ENCODE data around the gene ZNF322. TPM values are rescaled to one million over a fixed set of nuclear protein-coding genes. Genes with fewer than 3 reads are reported as not detected.

The ZNF322 gene
- total RNA-seq, 1 donor from 2014 or later: 30.0 TPM

DNA sequence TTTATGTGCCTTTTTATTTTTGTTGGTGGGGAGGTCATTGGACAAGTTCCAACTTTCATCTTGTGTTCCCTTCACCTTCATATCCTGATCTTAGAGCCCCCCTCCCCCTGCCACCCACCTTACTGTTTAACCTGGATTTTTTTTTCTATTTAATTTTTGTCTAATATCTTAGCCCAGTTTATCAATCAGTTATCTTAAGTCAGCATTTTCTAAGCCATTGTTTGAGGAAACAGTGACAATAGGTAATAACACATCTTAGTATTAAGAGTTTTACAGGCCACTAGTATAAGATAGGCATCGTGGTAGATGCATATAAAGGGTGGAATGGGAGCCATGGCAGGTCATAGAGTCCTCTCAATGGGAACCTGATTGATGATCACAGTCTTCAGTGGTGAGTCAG is 60.4 kb downstream of the ZNF322 start:
- TF ChIP-seq CTCF (IDR thresholded peaks at IDR 0.05): no peak
- Mint-ChIP-seq H3K36me3 (ENCODE audit: low read depth) (peaks cover 12% of the 10 kb centered on the region), H3K27ac (ENCODE audit: unreplicated experiment) (no peak overlapping the region), H3K27me3 (ENCODE audit: low read depth) (peaks cover 3% of the 10 kb centered on the region), H3K4me1 (ENCODE audit: low read depth) (peaks cover 20% of the 10 kb centered on the region), H3K4me3 (ENCODE audit: unreplicated experiment) (no peak overlapping the region), H3K9me3 (ENCODE audit: low read depth) (no peaks in the 10 kb centered on the region)
- no peak for DNase-seq (ENCODE audit: low spot score)

- Mint-ChIP-seq H3K27me3 (ENCODE audit: low read depth) (peaks cover 11% of the 10 kb centered on the region), H3K9me3 (ENCODE audit: low read depth) (no peaks in the 10 kb centered on the region), H3K4me3 (ENCODE audit: unreplicated experiment) (no peak overlapping the region), H3K27ac (ENCODE audit: unreplicated experiment) (no peak overlapping the region), H3K4me1 (ENCODE audit: low read depth) (peaks cover 20% of the 10 kb centered on the region), H3K36me3 (ENCODE audit: low read depth) (peaks cover 12% of the 10 kb centered on the region)
- TF ChIP-seq CTCF (IDR thresholded peaks at IDR 0.05): no peak
- DNase-seq (ENCODE audit: low spot score): no peak
Measured at GRCh38 chr6:26598267-26598666, 61.3 kb downstream of the ZNF322 start.

DNA sequence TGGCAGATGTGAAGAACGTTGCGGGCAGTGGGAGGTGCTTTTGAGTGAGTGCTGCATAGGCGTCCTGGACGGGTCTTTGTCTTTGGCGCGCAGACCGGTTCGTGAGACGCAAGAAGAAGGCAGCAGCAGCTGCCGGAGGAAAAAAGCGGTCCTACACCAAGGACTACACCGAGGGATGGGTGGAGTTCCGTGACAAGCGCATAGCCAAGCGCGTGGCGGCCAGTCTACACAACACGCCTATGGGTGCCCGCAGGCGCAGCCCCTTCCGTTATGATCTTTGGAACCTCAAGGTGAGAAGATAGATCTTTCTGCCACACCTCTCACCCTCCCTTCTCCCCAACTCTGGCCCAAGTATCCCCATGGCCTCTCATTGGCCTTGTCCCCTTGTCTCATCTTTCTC is 61.7 kb downstream of the ZNF322 start:
- Mint-ChIP-seq H3K36me3 (ENCODE audit: low read depth) (peaks cover 12% of the 10 kb centered on the region), H3K4me1 (ENCODE audit: low read depth) (peaks cover 20% of the 10 kb centered on the region), H3K9me3 (ENCODE audit: low read depth) (no peaks in the 10 kb centered on the region), H3K27ac (ENCODE audit: unreplicated experiment) (no peak overlapping the region), H3K4me3 (ENCODE audit: unreplicated experiment) (no peak overlapping the region), H3K27me3 (ENCODE audit: low read depth) (peaks cover 13% of the 10 kb centered on the region)
- TF ChIP-seq CTCF (IDR thresholded peaks at IDR 0.05): no peak
- no peak for DNase-seq (ENCODE audit: low spot score)

DNA sequence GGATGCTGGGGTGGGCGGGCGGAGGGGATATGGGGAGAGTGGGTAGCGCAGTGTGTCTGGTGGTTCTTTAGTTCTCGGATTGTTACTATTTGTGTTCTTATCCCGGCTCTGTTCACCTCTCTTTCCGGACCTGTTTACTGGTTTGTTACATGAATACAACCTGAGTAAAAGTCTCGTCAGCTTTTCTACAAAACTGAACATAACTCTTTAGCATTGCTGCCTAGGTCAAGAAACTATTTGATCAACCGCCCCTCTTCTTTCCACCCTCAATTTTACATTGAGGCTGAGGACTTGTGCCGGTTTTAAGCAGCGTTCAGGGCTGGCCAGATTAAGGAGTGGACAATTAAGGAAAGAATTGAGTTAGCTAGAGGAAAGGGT is 62.2 kb downstream of the ZNF322 start:
- TF ChIP-seq CTCF (IDR thresholded peaks at IDR 0.05): no peak
- H3K27ac Mint-ChIP-seq (ENCODE audit: unreplicated experiment): no peak overlapping the region
- peaks cover 20% of the 10 kb centered on the region for H3K4me1 Mint-ChIP-seq (ENCODE audit: low read depth)
- DNase-seq (ENCODE audit: low spot score): no peak
- H3K4me3 Mint-ChIP-seq (ENCODE audit: unreplicated experiment): no peak overlapping the region
- H3K9me3 Mint-ChIP-seq (ENCODE audit: low read depth): no peaks in the 10 kb centered on the region
- peaks cover 16% of the 10 kb centered on the region for H3K27me3 Mint-ChIP-seq (ENCODE audit: low read depth)
- peaks cover 10% of the 10 kb centered on the region for H3K36me3 Mint-ChIP-seq (ENCODE audit: low read depth)

DNA sequence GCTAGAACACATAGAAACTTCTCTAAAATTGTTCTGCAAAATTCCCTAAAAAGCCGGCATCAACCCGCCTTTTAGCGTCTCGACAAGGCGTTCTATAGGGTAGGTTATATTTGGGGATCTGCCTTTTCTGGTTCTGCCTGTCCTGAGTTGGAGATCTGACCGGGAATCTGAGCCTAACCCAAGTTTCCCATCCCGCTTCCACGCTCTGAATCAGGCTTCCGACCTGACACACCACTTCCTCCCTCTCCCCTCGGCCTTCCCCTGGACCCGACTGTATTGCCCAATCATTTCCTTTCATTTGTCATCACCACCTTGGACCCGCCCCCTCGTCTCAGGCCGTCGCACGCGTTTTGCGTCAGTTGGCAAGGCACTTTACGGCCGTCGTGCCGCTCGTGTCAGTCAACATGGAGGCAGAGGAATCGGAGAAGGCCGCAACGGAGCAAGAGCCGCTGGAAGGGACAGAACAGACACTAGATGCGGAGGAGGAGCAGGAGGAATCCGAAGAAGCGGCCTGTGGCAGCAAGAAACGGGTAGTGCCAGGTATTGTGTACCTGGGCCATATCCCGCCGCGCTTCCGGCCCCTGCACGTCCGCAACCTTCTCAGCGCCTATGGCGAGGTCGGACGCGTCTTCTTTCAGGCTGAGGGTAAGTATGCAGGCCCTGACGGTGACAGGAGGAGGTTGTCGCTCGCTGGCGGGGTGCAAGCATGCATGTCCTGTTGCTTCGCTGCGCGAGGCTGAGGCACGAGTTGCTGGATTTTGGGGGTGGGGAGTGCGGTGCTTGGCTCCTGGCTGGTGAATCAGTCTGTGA is 62.8 kb downstream of the ZNF322 start, which contains the start of gene ABT1:
ABT1 (plus strand) TSS at position 375 of the 810 bp plus-strand sequence; CDS start at position 405, 30 bp downstream.
- Mint-ChIP-seq H3K27ac (ENCODE audit: unreplicated experiment) (no peak within 1 kb of the TSS), H3K9me3 (ENCODE audit: low read depth) (no peaks in the 10 kb centered on the region)

More for the DNA sequence above, 62.8 kb downstream of the ZNF322 start, which contains the start of gene ABT1:
- peaks cover 20% of the 10 kb centered on the region for H3K4me1 Mint-ChIP-seq (ENCODE audit: low read depth)
- H3K4me3 Mint-ChIP-seq (ENCODE audit: unreplicated experiment): no peak within 1 kb of the TSS
- peaks cover 22% of the 10 kb centered on the region for H3K27me3 Mint-ChIP-seq (ENCODE audit: low read depth)
- H3K36me3 Mint-ChIP-seq (ENCODE audit: low read depth): peaks cover 10% of the 10 kb centered on the region
- no peak for TF ChIP-seq CTCF (IDR thresholded peaks at IDR 0.05)
- DNase-seq (ENCODE audit: low spot score): peak; percentile 97
